HCT116 (cell line): ENCODE results near the gene ZNF286A. TPM values are rescaled to one million over a fixed set of nuclear protein-coding genes. Genes with fewer than 3 reads are reported as not detected.
"Not testable (repeated sequence)": the region's sequence is repeated elsewhere in the genome, so short reads cannot be mapped to it uniquely, and the experiment has no call there.

Experiments
- ATAC-seq: fragments of 200-7000 bp; cut with Tn5 transposase; 2 replicates; pipeline ENCODE4 v1.9.1; 2020; ENCODE audit warnings: mild to moderate bottlenecking, moderate library complexity
- BruUV-seq: library from RNA; stranded (reverse); fragments of 400-500 nt; replicated peaks from 2 replicates; lab custom pipeline; 2021; lab: Mats Ljungman, UMichigan
- CTCF ChIA-PET: fragments of 300-600 bp; sonication (Branson Sonifier 250); formaldehyde crosslinking; loops from one replicate; lab custom pipeline; 2021; ENCODE audit warnings: antibody characterized with exemption; lab: Charles Lee
- POLR2A ChIA-PET: fragments of 300-600, 350-600 bp; sonication (Branson Sonifier 250); formaldehyde crosslinking; loops from one replicate; lab custom pipeline; 2021; ENCODE audit warnings: antibody characterized with exemption; lab: Charles Lee
- RAD21 ChIA-PET, 2 experiments: fragments of 300-600 bp; sonication (Branson Sonifier 250); formaldehyde crosslinking; loops; one replicate each; lab custom pipeline; 2023; ENCODE audit warnings: low total read pairs in 2 of 2; ENCODE audit not compliant: uncharacterized antibody in 2 of 2, unreplicated experiment in 2 of 2, low non-redundant PET in 1 of 2; lab: Charles Lee
- DNase-seq: peaks from one replicate; pipeline ENCODE4 v3.0.0-alpha.2; 2010; ENCODE audit warnings: low read depth, low spot score
- H2AFZ ChIP-seq: fragments of 200-600 bp; shearing (Covaris generic), sonication (generic); 2 replicates; pipeline ENCODE4 v1.6.1; 2017; ENCODE audit warnings: low read depth, mixed run types, mixed read lengths, antibody characterized with exemption, low read length; ENCODE audit not compliant: poor library complexity, severe bottlenecking
- H3K27ac ChIP-seq: 2 replicates; pipeline ENCODE4 v1.5.1; 2012; ENCODE audit warnings: low read depth, low read length
- H3K27me3 ChIP-seq: fragments of 200-600 bp; sonication (generic); 2 replicates; pipeline ENCODE4 v1.6.1; 2016; ENCODE audit warnings: mixed run types, low read length, mixed read lengths; ENCODE audit not compliant: insufficient read depth
- H3K36me3 ChIP-seq, 2 experiments: fragments of 200-500 bp in 1 of 2; fragments of 200-600 bp in 1 of 2; sonication (Bioruptor generic) in 1 of 2; sonication (generic) in 1 of 2; 2 replicates each; pipeline versions ENCODE4 v1.5.1 to v1.6.1; 2014 to 2016; ENCODE audit warnings: low read length in 2 of 2, inconsistent platforms in 1 of 2, mixed read lengths in 1 of 2, mixed run types in 1 of 2; ENCODE audit not compliant: insufficient read depth in 2 of 2, control insufficient read depth in 1 of 2
- H3K4me1 ChIP-seq, 2 experiments: fragments of 200-600 bp in 1 of 2; sonication (generic) in 1 of 2; 2 replicates each; pipeline versions ENCODE4 v1.5.1 to v1.6.1; 2012 to 2017; ENCODE audit warnings: low read length in 2 of 2, inconsistent platforms in 1 of 2, mild to moderate bottlenecking in 1 of 2, mixed read lengths in 1 of 2, mixed run types in 1 of 2, moderate library complexity in 1 of 2; ENCODE audit not compliant: insufficient read depth in 2 of 2, control insufficient read depth in 1 of 2
- H3K4me2 ChIP-seq: fragments of 200-600 bp; sonication (generic); 2 replicates; pipeline ENCODE4 v1.6.1; 2017; ENCODE audit warnings: mixed run types, low read length, mixed read lengths
- H3K4me3 ChIP-seq, 2 experiments: fragments of 200-600 bp in 1 of 2; sonication (generic) in 1 of 2; replicated peaks in 1 of 2; 2 replicates each; pipeline ENCODE4 v1.5.1; 2011 to 2016; ENCODE audit warnings: low read length in 2 of 2, control low read depth in 1 of 2, low read depth in 1 of 2, mild to moderate bottlenecking in 1 of 2, mixed read lengths in 1 of 2, mixed run types in 1 of 2
- H3K79me2 ChIP-seq: fragments of 200-600 bp; sonication (generic); 2 replicates; pipeline ENCODE4 v1.6.1; 2017; ENCODE audit warnings: mild to moderate bottlenecking, mixed run types, low read length, moderate library complexity, mixed read lengths; ENCODE audit not compliant: insufficient read depth
- H3K9ac ChIP-seq: fragments of 200-600 bp; sonication (generic); 2 replicates; pipeline ENCODE4 v1.6.1; 2016; ENCODE audit warnings: low read length, mixed read lengths
- H3K9me2 ChIP-seq: fragments of 200-600 bp; sonication (generic), shearing (Covaris generic); 2 replicates; pipeline ENCODE4 v1.6.1; 2017; ENCODE audit warnings: mixed run types, mild to moderate bottlenecking, moderate library complexity; ENCODE audit not compliant: insufficient read depth
- H3K9me3 ChIP-seq, 2 experiments: fragments of 200-500 bp in 1 of 2; fragments of 200-600 bp in 1 of 2; sonication (Bioruptor generic) in 1 of 2; sonication (generic) in 1 of 2; 2 replicates each; pipeline ENCODE4 v1.6.1; 2014 to 2017; ENCODE audit warnings: low read length in 2 of 2, mixed read lengths in 2 of 2, inconsistent platforms in 1 of 2, low read depth in 1 of 2, mild to moderate bottlenecking in 1 of 2, mixed run types in 1 of 2, moderate library complexity in 1 of 2; ENCODE audit not compliant: control insufficient read depth in 1 of 2, insufficient read depth in 1 of 2
- H4K20me1 ChIP-seq: fragments of 200-600 bp; sonication (generic), shearing (Covaris generic); 2 replicates; pipeline ENCODE4 v1.6.1; 2017; ENCODE audit warnings: mixed run types, mild to moderate bottlenecking, moderate library complexity; ENCODE audit not compliant: insufficient read depth
- EZH2phosphoT487 ChIP-seq: fragments of 200-600 bp; IDR thresholded peaks from 2 replicates; pipeline ENCODE4 v1.6.1; 2018; ENCODE audit warnings: antibody characterized with exemption, borderline replicate concordance
- RAD21 ChIP-seq: IDR thresholded peaks from 2 replicates; pipeline ENCODE4 v1.6.1; 2012; ENCODE audit warnings: low read depth, mild to moderate bottlenecking
- SP1 ChIP-seq: IDR thresholded peaks from 2 replicates; pipeline ENCODE4 v1.6.1; 2012; ENCODE audit warnings: low read depth
- TCF7L2 ChIP-seq: IDR thresholded peaks from 2 replicates; pipeline ENCODE4 v1.7.0; 2011; ENCODE audit warnings: borderline replicate concordance, inconsistent platforms; ENCODE audit not compliant: insufficient read depth, insufficient read length; ENCODE audit errors: extremely low read depth
- ZBTB33 ChIP-seq: IDR thresholded peaks from 2 replicates; pipeline ENCODE4 v1.6.1; 2011; ENCODE audit warnings: mild to moderate bottlenecking, low read length, moderate library complexity; ENCODE audit not compliant: insufficient replicate concordance; ENCODE audit errors: extremely low read depth
- intact Hi-C: fragments of 100-400 bp; cut with micrococcal nuclease; formaldehyde crosslinking; loops from 2 replicates; pipeline ENCODE4 v1.10.0; 2022
- total RNA-seq: library from RNA; stranded (reverse); gene quantifications from one replicate; pipeline ENCODE4 v1.2.1, GENCODE V29; 2021; ENCODE audit not compliant: unreplicated experiment
- TF ChIP-seq, protein P1 (sequence below): IDR thresholded peaks from 2 replicates; pipeline ENCODE4 v1.6.1; 2012; ENCODE audit warnings: low read depth

The ZNF286A gene
- total RNA-seq, 1 experiment from 2014 or later, result 37.0 TPM

DNA sequence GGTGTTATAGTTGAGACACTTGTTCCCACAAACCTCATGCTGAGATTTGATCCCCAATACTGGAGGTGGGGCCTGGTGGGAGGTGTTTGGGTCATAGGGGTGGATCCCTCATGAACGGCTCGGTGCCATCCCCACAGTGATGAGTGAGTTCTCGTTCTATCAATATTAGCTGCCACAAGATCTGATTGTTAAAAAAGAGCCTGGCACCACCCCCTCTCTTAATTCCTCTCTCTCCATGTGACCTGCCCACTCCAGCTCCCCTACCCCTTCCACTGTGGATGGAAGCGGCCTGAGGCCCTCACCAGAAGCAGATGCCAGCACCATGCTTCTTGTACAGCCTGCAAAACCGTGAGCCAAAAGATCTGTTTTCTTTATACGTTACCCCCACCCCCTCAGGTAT, 46.6 kb upstream of the ZNF286A start (continued):
- TF ChIP-seq ZBTB33, result no peak
- no peak for TF ChIP-seq SP1
- no peak for TF ChIP-seq RAD21
- TF ChIP-seq EZH2phosphoT487, result no peak
- TF ChIP-seq, protein P1, sequence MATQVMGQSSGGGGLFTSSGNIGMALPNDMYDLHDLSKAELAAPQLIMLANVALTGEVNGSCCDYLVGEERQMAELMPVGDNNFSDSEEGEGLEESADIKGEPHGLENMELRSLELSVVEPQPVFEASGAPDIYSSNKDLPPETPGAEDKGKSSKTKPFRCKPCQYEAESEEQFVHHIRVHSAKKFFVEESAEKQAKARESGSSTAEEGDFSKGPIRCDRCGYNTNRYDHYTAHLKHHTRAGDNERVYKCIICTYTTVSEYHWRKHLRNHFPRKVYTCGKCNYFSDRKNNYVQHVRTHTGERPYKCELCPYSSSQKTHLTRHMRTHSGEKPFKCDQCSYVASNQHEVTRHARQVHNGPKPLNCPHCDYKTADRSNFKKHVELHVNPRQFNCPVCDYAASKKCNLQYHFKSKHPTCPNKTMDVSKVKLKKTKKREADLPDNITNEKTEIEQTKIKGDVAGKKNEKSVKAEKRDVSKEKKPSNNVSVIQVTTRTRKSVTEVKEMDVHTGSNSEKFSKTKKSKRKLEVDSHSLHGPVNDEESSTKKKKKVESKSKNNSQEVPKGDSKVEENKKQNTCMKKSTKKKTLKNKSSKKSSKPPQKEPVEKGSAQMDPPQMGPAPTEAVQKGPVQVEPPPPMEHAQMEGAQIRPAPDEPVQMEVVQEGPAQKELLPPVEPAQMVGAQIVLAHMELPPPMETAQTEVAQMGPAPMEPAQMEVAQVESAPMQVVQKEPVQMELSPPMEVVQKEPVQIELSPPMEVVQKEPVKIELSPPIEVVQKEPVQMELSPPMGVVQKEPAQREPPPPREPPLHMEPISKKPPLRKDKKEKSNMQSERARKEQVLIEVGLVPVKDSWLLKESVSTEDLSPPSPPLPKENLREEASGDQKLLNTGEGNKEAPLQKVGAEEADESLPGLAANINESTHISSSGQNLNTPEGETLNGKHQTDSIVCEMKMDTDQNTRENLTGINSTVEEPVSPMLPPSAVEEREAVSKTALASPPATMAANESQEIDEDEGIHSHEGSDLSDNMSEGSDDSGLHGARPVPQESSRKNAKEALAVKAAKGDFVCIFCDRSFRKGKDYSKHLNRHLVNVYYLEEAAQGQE, result no peak
- no peak for TF ChIP-seq TCF7L2

DNA sequence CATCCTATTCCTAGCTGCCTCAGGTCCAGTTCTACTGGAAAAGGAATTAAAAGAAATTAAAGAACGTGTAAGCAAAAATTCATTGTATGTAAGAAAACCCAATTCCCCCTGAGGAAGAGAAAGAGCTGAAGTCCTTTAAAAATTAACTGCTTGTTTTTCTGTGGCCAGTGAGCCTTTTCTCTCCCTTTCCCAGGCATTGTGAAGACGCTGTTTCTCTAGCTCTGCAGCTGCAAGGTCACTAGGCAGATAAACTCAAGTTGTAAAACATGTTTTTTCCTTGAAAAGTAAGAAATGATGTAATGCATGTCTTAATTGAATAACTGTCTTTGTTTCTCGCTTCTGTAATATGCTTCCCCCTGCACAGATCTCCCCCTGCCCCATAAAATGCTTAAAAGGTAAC, 45.2 kb upstream of the ZNF286A start:
- H3K9me2 ChIP-seq, BruUV-seq, H3K79me2 ChIP-seq, DNase-seq, intact Hi-C loops, H3K4me3 ChIP-seq, ATAC-seq, H2AFZ ChIP-seq, H3K27ac ChIP-seq, H4K20me1 ChIP-seq, H3K27me3 ChIP-seq, H3K9ac ChIP-seq, H3K9me3 ChIP-seq, H3K4me2 ChIP-seq, H3K36me3 ChIP-seq, RAD21 ChIA-PET, POLR2A ChIA-PET, CTCF ChIA-PET: not testable (repeated sequence)
- peaks cover 74 to 91% of the 10 kb centered on the region in 2 experiments for H3K4me1 ChIP-seq
